ENCODE data around the gene LZTFL1. TPM values are rescaled to one million over a fixed set of nuclear protein-coding genes. Genes with fewer than 3 reads are reported as not detected.

Gene LZTFL1
- total and polyA plus RNA-seq, 2 donors (not counting 1 experiment from before 2014, with no cell fraction given): 12.4 to 28.0 TPM

DNA sequence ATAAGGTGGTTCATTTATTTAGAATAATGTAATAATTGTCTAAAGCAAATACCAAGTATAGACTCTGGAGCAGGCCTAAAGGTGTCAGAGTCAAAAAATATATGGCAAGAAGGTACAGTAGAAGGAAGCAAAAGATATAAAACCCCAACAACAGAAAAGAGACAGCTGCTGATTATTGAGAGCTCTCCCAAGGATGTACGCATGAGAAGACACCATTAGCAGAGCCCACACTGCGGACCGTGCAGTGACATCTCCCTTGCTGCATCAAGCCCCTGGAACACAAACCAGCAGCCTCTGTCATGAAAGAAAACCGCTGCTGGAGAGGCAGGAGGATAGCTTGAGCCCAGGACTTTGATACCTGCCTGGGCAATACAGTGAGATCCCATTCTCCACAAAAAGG, 27.6 kb downstream of the LZTFL1 start:
- Histone ChIP-seq H3K4me3 (replicated peaks in 1 of 4; ENCODE audit: control extremely low read depth in 1 of 4, insufficient read depth in 1 of 4, low read depth in 3 of 4, low read length in 4 of 4) (no peak overlapping the region), H3K4me1 (ENCODE audit: control insufficient read depth, extremely low read depth, insufficient read depth, low read length) (peaks cover 14% of the 10 kb centered on the region), H3K27me3 (ENCODE audit: control insufficient read depth, insufficient read depth, low read length) (no peaks in the 10 kb centered on the region), H4K20me1 (ENCODE audit: control insufficient read depth, extremely low read depth, insufficient read depth, low read length) (peaks cover 1% of the 10 kb centered on the region), H3K9me3 (ENCODE audit: control insufficient read depth, insufficient read depth, low read depth, low read length) (no peaks in the 10 kb centered on the region), H2AFZ (ENCODE audit: low read length) (no peak overlapping the region), H3K36me3 (ENCODE audit: control insufficient read depth, insufficient read depth, low read length) (no peaks in the 10 kb centered on the region), H3K27ac (ENCODE audit: insufficient read depth, low read length) (no peak overlapping the region), H3K9ac (ENCODE audit: insufficient read depth, low read length) (no peak overlapping the region), H3K4me2 (ENCODE audit: extremely low read depth, insufficient read depth, low read length) (no peak overlapping the region), H3K79me2 (ENCODE audit: control insufficient read depth, insufficient read depth, low read length) (no peaks in the 10 kb centered on the region)
- DNase-seq (ENCODE audit: low read depth in 2 of 2): no peak
- TF ChIP-seq CTCF (conservative IDR thresholded peaks at IDR 0.05 in 1 of 2, IDR thresholded peaks at IDR 0.05 in 1 of 2; ENCODE audit: low read depth in 1 of 2, low read length in 2 of 2) (no peak), EZH2 (IDR thresholded peaks at IDR 0.05; ENCODE audit: low read length, missing control alignments) (no peak)

GRCh38 chr3:45807681-45808540, 34.0 kb downstream of the LZTFL1 start:
- Histone ChIP-seq H2AFZ (ENCODE audit: low read length) (no peak overlapping the region), H3K79me2 (ENCODE audit: control insufficient read depth, insufficient read depth, low read length) (no peaks in the 10 kb centered on the region), H3K4me1 (ENCODE audit: control insufficient read depth, extremely low read depth, insufficient read depth, low read length) (no peaks in the 10 kb centered on the region), H3K9ac (ENCODE audit: insufficient read depth, low read length) (no peak overlapping the region), H3K27me3 (ENCODE audit: control insufficient read depth, insufficient read depth, low read length) (no peaks in the 10 kb centered on the region), H3K36me3 (ENCODE audit: control insufficient read depth, insufficient read depth, low read length) (no peaks in the 10 kb centered on the region), H3K9me3 (ENCODE audit: control insufficient read depth, insufficient read depth, low read depth, low read length) (no peaks in the 10 kb centered on the region), H3K27ac (ENCODE audit: insufficient read depth, low read length) (no peak overlapping the region), H3K4me2 (ENCODE audit: extremely low read depth, insufficient read depth, low read length) (no peak overlapping the region), H3K4me3 (replicated peaks in 1 of 4; ENCODE audit: control extremely low read depth in 1 of 4, insufficient read depth in 1 of 4, low read depth in 3 of 4, low read length in 4 of 4) (no peak overlapping the region), H4K20me1 (ENCODE audit: control insufficient read depth, extremely low read depth, insufficient read depth, low read length) (no peaks in the 10 kb centered on the region)
- TF ChIP-seq CTCF (conservative IDR thresholded peaks at IDR 0.05 in 1 of 2, IDR thresholded peaks at IDR 0.05 in 1 of 2; ENCODE audit: low read depth in 1 of 2, low read length in 2 of 2): no peak
- TF ChIP-seq EZH2 (IDR thresholded peaks at IDR 0.05; ENCODE audit: low read length, missing control alignments): no peak
- no peak for DNase-seq (ENCODE audit: low read depth in 2 of 2)

GRCh38 chr3:45807133-45807532, 34.8 kb downstream of the LZTFL1 start:
- no peak for DNase-seq (ENCODE audit: low read depth in 2 of 2)
- H2AFZ ChIP-seq (ENCODE audit: low read length): no peak overlapping the region
- TF ChIP-seq CTCF (conservative IDR thresholded peaks at IDR 0.05 in 1 of 2, IDR thresholded peaks at IDR 0.05 in 1 of 2; ENCODE audit: low read depth in 1 of 2, low read length in 2 of 2) (no peak), EZH2 (IDR thresholded peaks at IDR 0.05; ENCODE audit: low read length, missing control alignments) (no peak)

More at GRCh38 chr3:45807133-45807532, 34.8 kb downstream of the LZTFL1 start:
- Histone ChIP-seq H3K27me3 (ENCODE audit: control insufficient read depth, insufficient read depth, low read length) (no peaks in the 10 kb centered on the region), H3K36me3 (ENCODE audit: control insufficient read depth, insufficient read depth, low read length) (no peaks in the 10 kb centered on the region), H3K4me1 (ENCODE audit: control insufficient read depth, extremely low read depth, insufficient read depth, low read length) (no peaks in the 10 kb centered on the region), H3K4me3 (replicated peaks in 1 of 4; ENCODE audit: control extremely low read depth in 1 of 4, insufficient read depth in 1 of 4, low read depth in 3 of 4, low read length in 4 of 4) (no peak overlapping the region), H3K79me2 (ENCODE audit: control insufficient read depth, insufficient read depth, low read length) (no peaks in the 10 kb centered on the region), H3K27ac (ENCODE audit: insufficient read depth, low read length) (no peak overlapping the region), H3K9me3 (ENCODE audit: control insufficient read depth, insufficient read depth, low read depth, low read length) (no peaks in the 10 kb centered on the region), H3K4me2 (ENCODE audit: extremely low read depth, insufficient read depth, low read length) (no peak overlapping the region), H4K20me1 (ENCODE audit: control insufficient read depth, extremely low read depth, insufficient read depth, low read length) (no peaks in the 10 kb centered on the region), H3K9ac (ENCODE audit: insufficient read depth, low read length) (no peak overlapping the region)

Measured in fibroblast of lung (primary cell).